H9 (cell line): ENCODE data around the gene ANXA8L1. TPM values are rescaled to one million over a fixed set of nuclear protein-coding genes. Genes with fewer than 3 reads are reported as not detected.
"Not testable (repeated sequence)": the region's sequence is repeated elsewhere in the genome, so short reads cannot be mapped to it uniquely, and the experiment has no call there.

ENCODE experiments used
- DNase-seq: peaks from one replicate; pipeline ENCODE4 v3.0.0-alpha.2; 2017
- H2AFZ ChIP-seq: one replicate; pipeline ENCODE4 v1.6.1; 2013; ENCODE audit warnings: mild to moderate bottlenecking, low read length, control low read depth, moderate library complexity
- H2AK5ac ChIP-seq: 2 replicates; pipeline ENCODE4 v1.6.1; 2013; ENCODE audit warnings: low read length, control low read depth, mixed read lengths; ENCODE audit not compliant: insufficient read length
- H2BK120ac ChIP-seq: one replicate; pipeline ENCODE4 v1.6.1; 2013; ENCODE audit warnings: low read depth, mild to moderate bottlenecking, low read length, control low read depth, inconsistent platforms; ENCODE audit not compliant: poor library complexity, severe bottlenecking
- H2BK12ac ChIP-seq: 2 replicates; pipeline ENCODE4 v1.6.1; 2013; ENCODE audit warnings: low read length, control low read depth, mixed read lengths, low read depth; ENCODE audit not compliant: insufficient read length
- H2BK15ac ChIP-seq: 2 replicates; pipeline ENCODE4 v1.6.1; 2013; ENCODE audit warnings: low read depth, low read length, control low read depth
- H2BK20ac ChIP-seq: one replicate; pipeline ENCODE4 v1.6.1; 2013; ENCODE audit warnings: low read depth, mild to moderate bottlenecking, low read length, control low read depth, inconsistent platforms; ENCODE audit not compliant: poor library complexity, severe bottlenecking
- H2BK5ac ChIP-seq: 2 replicates; pipeline ENCODE4 v1.6.1; 2013; ENCODE audit warnings: low read length, control low read depth, mixed read lengths; ENCODE audit not compliant: insufficient read length
- H3K14ac ChIP-seq: 2 replicates; pipeline ENCODE4 v1.6.1; 2013; ENCODE audit warnings: low read length, control low read depth; ENCODE audit not compliant: insufficient read depth
- H3K18ac ChIP-seq: 2 replicates; pipeline ENCODE4 v1.6.1; 2013; ENCODE audit warnings: low read depth, mild to moderate bottlenecking, mixed read lengths, low read length, control low read depth; ENCODE audit not compliant: insufficient read length
- H3K23ac ChIP-seq: 2 replicates; pipeline ENCODE4 v1.6.1; 2013; ENCODE audit warnings: low read length, control low read depth, mixed read lengths, low read depth; ENCODE audit not compliant: insufficient read length
- H3K23me2 ChIP-seq: 2 replicates; pipeline ENCODE4 v1.6.1; 2013; ENCODE audit warnings: low read depth, mild to moderate bottlenecking, mixed read lengths, low read length, control low read depth; ENCODE audit not compliant: insufficient read length, poor library complexity, severe bottlenecking
- H3K27ac ChIP-seq: 2 replicates; pipeline ENCODE4 v1.5.1; 2013; ENCODE audit warnings: low read length, control low read depth, mixed read lengths, low read depth; ENCODE audit not compliant: insufficient read length
- H3K27me3 ChIP-seq: 2 replicates; pipeline ENCODE4 v1.6.1; 2013; ENCODE audit warnings: low read length, control low read depth, inconsistent platforms; ENCODE audit not compliant: insufficient read depth
- H3K4ac ChIP-seq: 2 replicates; pipeline ENCODE4 v1.6.1; 2013; ENCODE audit warnings: low read depth, mild to moderate bottlenecking, control low read depth, inconsistent platforms, low read length, moderate library complexity
- H3K4me1 ChIP-seq: 2 replicates; pipeline ENCODE4 v1.6.1; 2013; ENCODE audit warnings: low read length, control low read depth, inconsistent platforms; ENCODE audit not compliant: insufficient read depth
- H3K4me2 ChIP-seq: 2 replicates; pipeline ENCODE4 v1.6.1; 2013; ENCODE audit warnings: low read length, control low read depth, mixed read lengths; ENCODE audit not compliant: insufficient read length, insufficient read depth
- H3K56ac ChIP-seq: 2 replicates; pipeline ENCODE4 v1.6.1; 2013; ENCODE audit warnings: low read depth, mild to moderate bottlenecking, mixed read lengths, low read length, control low read depth; ENCODE audit not compliant: insufficient read length
- H3K79me1 ChIP-seq: 2 replicates; pipeline ENCODE4 v1.6.1; 2013; ENCODE audit warnings: low read depth, mild to moderate bottlenecking, moderate library complexity, low read length, control low read depth, inconsistent platforms; ENCODE audit not compliant: insufficient read depth, poor library complexity, severe bottlenecking
- H3K79me2 ChIP-seq: 2 replicates; pipeline ENCODE4 v1.6.1; 2013; ENCODE audit warnings: low read length, control low read depth, inconsistent platforms; ENCODE audit not compliant: insufficient read depth
- H3K9ac ChIP-seq: 2 replicates; pipeline ENCODE4 v1.6.1; 2013; ENCODE audit warnings: low read length, control low read depth, mixed read lengths; ENCODE audit not compliant: insufficient read length; ENCODE audit errors: extremely low read depth
- H3K9me3 ChIP-seq: one replicate; pipeline ENCODE4 v1.6.1; 2013; ENCODE audit warnings: low read depth, low read length, inconsistent platforms; ENCODE audit not compliant: control insufficient read depth
- H3T11ph ChIP-seq: one replicate; pipeline ENCODE4 v1.6.1; 2013; ENCODE audit warnings: mild to moderate bottlenecking, low read length, control low read depth, inconsistent platforms
- H4K20me1 ChIP-seq: one replicate; pipeline ENCODE4 v1.6.1; 2013; ENCODE audit not compliant: control insufficient read depth, insufficient read length, insufficient read depth
- H4K5ac ChIP-seq: 2 replicates; pipeline ENCODE4 v1.6.1; 2013; ENCODE audit warnings: low read depth, mild to moderate bottlenecking, mixed read lengths, low read length, control low read depth; ENCODE audit not compliant: insufficient read length
- H4K8ac ChIP-seq: replicated peaks from 2 replicates; pipeline ENCODE4 v1.6.1; 2013; ENCODE audit warnings: low read length, control low read depth, mixed read lengths, low read depth; ENCODE audit not compliant: insufficient read length
- H4K91ac ChIP-seq: 2 replicates; pipeline ENCODE4 v1.6.1; 2013; ENCODE audit warnings: low read depth, mild to moderate bottlenecking, moderate library complexity, mixed read lengths, low read length, control low read depth; ENCODE audit not compliant: insufficient read length
- H3K27ac Mint-ChIP-seq, 3 experiments: 2 replicates in 2 of 3; 3 replicates in 1 of 3; pipeline ENCODE4 v1.8.0; 2020 to 2021; ENCODE audit warnings: mixed read lengths in 3 of 3, mild to moderate bottlenecking in 1 of 3, moderate library complexity in 1 of 3
- H3K27me3 Mint-ChIP-seq: 2 replicates; pipeline ENCODE4 v1.8.0; 2021; ENCODE audit warnings: low read depth, mild to moderate bottlenecking, moderate library complexity, mixed read lengths
- H3K36me3 Mint-ChIP-seq, 3 experiments: 2 replicates in 2 of 3; 3 replicates in 1 of 3; pipeline ENCODE4 v1.8.0; 2020 to 2021; ENCODE audit warnings: low read depth in 3 of 3, mixed read lengths in 3 of 3; ENCODE audit not compliant: insufficient read depth in 1 of 3
- H3K4me1 Mint-ChIP-seq, 2 experiments: 2 replicates each; pipeline ENCODE4 v1.8.0; 2020; ENCODE audit warnings: mixed read lengths in 2 of 2
- H3K4me3 Mint-ChIP-seq, 2 experiments: 2 replicates in 1 of 2; 3 replicates in 1 of 2; pipeline ENCODE4 v1.8.0; 2020 to 2021; ENCODE audit warnings: mild to moderate bottlenecking in 2 of 2, mixed read lengths in 2 of 2, moderate library complexity in 1 of 2
- H3K9me3 Mint-ChIP-seq, 2 experiments: 2 replicates in 1 of 2; 3 replicates in 1 of 2; pipeline ENCODE4 v1.8.0; 2020; ENCODE audit warnings: mild to moderate bottlenecking in 2 of 2, mixed read lengths in 2 of 2, moderate library complexity in 1 of 2
- WGBS: extraction: QIAGEN DNeasy Blood & Tissue Kit; methylation state at CpG from one replicate; pipeline ENCODE4 v1.1.7; 2013; ENCODE audit warnings: missing lambda C conversion rate, low lambda C conversion rate, mixed read lengths; ENCODE audit not compliant: insufficient read length; ENCODE audit errors: extremely low coverage; 5-methylcytosine and 5-hydroxymethylcytosine counted together
- total RNA-seq: library from RNA; stranded (reverse); gene quantifications from 2 replicates; pipeline ENCODE4 v1.2.1, GENCODE V29; 2021

ANXA8L1 gene
- total RNA-seq, 1 experiment from 2014 or later = not detected

GRCh38 chr10:46396441-46397279, 21.1 kb downstream of the ANXA8L1 start:
- H3K4me2 ChIP-seq, H4K20me1 ChIP-seq, H2AK5ac ChIP-seq, H3K27ac ChIP-seq, H4K5ac ChIP-seq, H2BK12ac ChIP-seq, H3K27me3 Mint-ChIP-seq, H3K9ac ChIP-seq, H3K23ac ChIP-seq, H3K14ac ChIP-seq, H3K4me1 ChIP-seq, H3K18ac ChIP-seq, H3K9me3 ChIP-seq, H2BK15ac ChIP-seq, H3K36me3 Mint-ChIP-seq, H3K23me2 ChIP-seq, H2BK20ac ChIP-seq, H3K9me3 Mint-ChIP-seq, H3T11ph ChIP-seq, H4K8ac ChIP-seq, H3K79me2 ChIP-seq, H4K91ac ChIP-seq, H3K4ac ChIP-seq, H2BK120ac ChIP-seq, H3K27me3 ChIP-seq, H3K79me1 ChIP-seq, H3K56ac ChIP-seq, H3K4me3 Mint-ChIP-seq, H2AFZ ChIP-seq, H2BK5ac ChIP-seq: not testable (repeated sequence)
- WGBS = no CpG with 5 or more reads among the region's 8 CpGs
- peak; percentile 39 for DNase-seq
- Mint-ChIP-seq H3K27ac (peak overlapping the region in 1 of 3 experiments; percentile 79; a peak in 2 of 7 replicates), H3K4me1 (peaks cover 11 to 12% of the 10 kb centered on the region in 2 experiments)

DNA sequence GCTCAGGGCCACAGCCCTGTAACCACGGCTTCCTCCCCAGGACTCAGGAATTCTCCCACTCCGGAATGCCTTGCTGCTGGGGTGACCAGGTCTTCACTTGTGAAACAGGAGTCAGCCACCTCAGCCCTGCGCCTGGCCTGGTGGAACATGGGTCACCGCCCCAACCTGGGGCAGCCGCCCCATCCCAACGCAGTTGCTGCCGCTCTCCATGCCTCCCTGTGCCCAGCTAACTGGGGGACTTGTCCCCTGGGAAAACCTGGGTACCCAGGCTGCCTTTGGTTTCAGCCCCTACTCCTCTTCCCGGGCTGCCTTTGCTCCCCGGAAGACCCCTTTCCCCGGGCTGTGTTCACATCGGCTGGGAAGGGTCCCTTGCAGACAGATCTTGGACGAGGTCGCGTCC, 22.2 kb downstream of the ANXA8L1 start:
- peak; percentile 30 for DNase-seq
- not testable (repeated sequence) for H2BK5ac ChIP-seq, H2AK5ac ChIP-seq, H3K27ac ChIP-seq, H2AFZ ChIP-seq, H3K9me3 Mint-ChIP-seq, H3K36me3 Mint-ChIP-seq, H3K56ac ChIP-seq, H4K8ac ChIP-seq, H3K27me3 Mint-ChIP-seq, H3K23ac ChIP-seq, H3K18ac ChIP-seq, H2BK15ac ChIP-seq, H2BK20ac ChIP-seq, H2BK12ac ChIP-seq, H3K79me1 ChIP-seq, H3K14ac ChIP-seq, H3K4me1 ChIP-seq, H3K4me3 Mint-ChIP-seq, H4K20me1 ChIP-seq, H3K4me2 ChIP-seq, H4K5ac ChIP-seq, H3K9me3 ChIP-seq, H3K23me2 ChIP-seq, H2BK120ac ChIP-seq, H3K4ac ChIP-seq, H3K9ac ChIP-seq, H3K27me3 ChIP-seq, H4K91ac ChIP-seq, H3T11ph ChIP-seq, H3K27ac Mint-ChIP-seq, H3K79me2 ChIP-seq
- WGBS = no CpG with 5 or more reads among the region's 14 CpGs
- peaks cover 11 to 12% of the 10 kb centered on the region in 2 experiments for H3K4me1 Mint-ChIP-seq
